Measurements from ENCODE around the gene DACH1.

GRCh38 chr13:71798707-71799106 lies 68.3 kb downstream of the DACH1 start:
- TF ChIP-seq EZH2 (IDR thresholded peaks at IDR 0.05; ENCODE audit: borderline replicate concordance) (no peak), CTCF (IDR thresholded peaks at IDR 0.05; ENCODE audit: poor library complexity) (no peak), EZH2phosphoT487 (IDR thresholded peaks at IDR 0.05; ENCODE audit: low read depth, severe bottlenecking, unreplicated experiment) (no peak)

Data from hepatocyte (in vitro differentiated cells).